ENCODE results near the gene GAL3ST2.

The GAL3ST2 gene

GRCh38 chr2:241776336-241777169, at the start of gene GAL3ST2:
TSS of gene GAL3ST2 (plus strand) at chr2:241776822. CDS start at chr2:241776956, 134 bp downstream.
- ATAC-seq = no peak
- TF ChIP-seq RARB (CRISPR knock-in tag; IDR thresholded peaks at IDR 0.05) (no peak), ZNF565 (CRISPR knock-in tag; conservative IDR thresholded peaks at IDR 0.05; ENCODE audit: low read depth) (no peak), TOX (CRISPR knock-in tag; IDR thresholded peaks at IDR 0.05; ENCODE audit: borderline replicate concordance) (no peak), ISL1 (CRISPR knock-in tag; IDR thresholded peaks at IDR 0.05) (no peak), CSDC2 (CRISPR knock-in tag; IDR thresholded peaks at IDR 0.05) (no peak), ZNF70 (CRISPR knock-in tag; IDR thresholded peaks at IDR 0.05) (no peak), PATZ1 (CRISPR knock-in tag; IDR thresholded peaks at IDR 0.05; ENCODE audit: borderline replicate concordance) (no peak), ZC3H10 (CRISPR knock-in tag; IDR thresholded peaks at IDR 0.05) (no peak), ZFP3 (CRISPR knock-in tag; IDR thresholded peaks at IDR 0.05) (no peak), CREB5 (CRISPR knock-in tag; IDR thresholded peaks at IDR 0.05; ENCODE audit: low read depth) (no peak), SNAI2 (CRISPR knock-in tag; IDR thresholded peaks at IDR 0.05) (no peak), ZFP30 (CRISPR knock-in tag; IDR thresholded peaks at IDR 0.05) (no peak), ESRRG (CRISPR knock-in tag; IDR thresholded peaks at IDR 0.05) (no peak), OSR1 (CRISPR knock-in tag; IDR thresholded peaks at IDR 0.05) (no peak), GLIS3 (CRISPR knock-in tag; IDR thresholded peaks at IDR 0.05) (no peak), TCF4 (CRISPR knock-in tag; IDR thresholded peaks at IDR 0.05; ENCODE audit: borderline replicate concordance) (no peak)
- TF ChIP-seq, protein P1, sequence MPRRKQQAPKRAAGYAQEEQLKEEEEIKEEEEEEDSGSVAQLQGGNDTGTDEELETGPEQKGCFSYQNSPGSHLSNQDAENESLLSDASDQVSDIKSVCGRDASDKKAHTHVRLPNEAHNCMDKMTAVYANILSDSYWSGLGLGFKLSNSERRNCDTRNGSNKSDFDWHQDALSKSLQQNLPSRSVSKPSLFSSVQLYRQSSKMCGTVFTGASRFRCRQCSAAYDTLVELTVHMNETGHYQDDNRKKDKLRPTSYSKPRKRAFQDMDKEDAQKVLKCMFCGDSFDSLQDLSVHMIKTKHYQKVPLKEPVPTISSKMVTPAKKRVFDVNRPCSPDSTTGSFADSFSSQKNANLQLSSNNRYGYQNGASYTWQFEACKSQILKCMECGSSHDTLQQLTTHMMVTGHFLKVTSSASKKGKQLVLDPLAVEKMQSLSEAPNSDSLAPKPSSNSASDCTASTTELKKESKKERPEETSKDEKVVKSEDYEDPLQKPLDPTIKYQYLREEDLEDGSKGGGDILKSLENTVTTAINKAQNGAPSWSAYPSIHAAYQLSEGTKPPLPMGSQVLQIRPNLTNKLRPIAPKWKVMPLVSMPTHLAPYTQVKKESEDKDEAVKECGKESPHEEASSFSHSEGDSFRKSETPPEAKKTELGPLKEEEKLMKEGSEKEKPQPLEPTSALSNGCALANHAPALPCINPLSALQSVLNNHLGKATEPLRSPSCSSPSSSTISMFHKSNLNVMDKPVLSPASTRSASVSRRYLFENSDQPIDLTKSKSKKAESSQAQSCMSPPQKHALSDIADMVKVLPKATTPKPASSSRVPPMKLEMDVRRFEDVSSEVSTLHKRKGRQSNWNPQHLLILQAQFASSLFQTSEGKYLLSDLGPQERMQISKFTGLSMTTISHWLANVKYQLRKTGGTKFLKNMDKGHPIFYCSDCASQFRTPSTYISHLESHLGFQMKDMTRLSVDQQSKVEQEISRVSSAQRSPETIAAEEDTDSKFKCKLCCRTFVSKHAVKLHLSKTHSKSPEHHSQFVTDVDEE (CRISPR knock-in tag; IDR thresholded peaks at IDR 0.05) = no peak

DNA sequence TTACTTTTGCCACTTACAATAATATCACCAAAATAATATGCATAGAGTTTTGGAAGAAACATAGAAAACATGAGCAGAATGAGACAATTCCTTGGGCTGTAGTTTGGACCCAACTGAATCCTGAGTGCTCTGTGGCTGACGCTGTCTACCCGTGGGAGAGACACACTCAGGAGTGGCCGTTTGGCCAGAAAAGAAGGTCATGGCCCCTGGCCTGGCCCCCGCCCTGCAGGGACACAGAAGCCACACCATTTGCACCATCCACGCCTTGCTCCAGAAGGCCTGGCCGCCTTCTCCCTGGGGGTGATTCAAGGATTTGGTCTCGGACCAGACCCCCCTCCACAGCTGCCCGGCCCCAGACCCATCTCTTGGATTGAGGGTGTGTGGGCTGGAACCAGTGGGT, 48.6 kb upstream of the GAL3ST2 start:
- TF ChIP-seq TOX (CRISPR knock-in tag; IDR thresholded peaks at IDR 0.05; ENCODE audit: borderline replicate concordance) (no peak), ISL1 (CRISPR knock-in tag; IDR thresholded peaks at IDR 0.05) (no peak), ZNF8 (CRISPR knock-in tag; IDR thresholded peaks at IDR 0.05) (no peak), ZFP3 (CRISPR knock-in tag; IDR thresholded peaks at IDR 0.05) (no peak), OSR1 (CRISPR knock-in tag; IDR thresholded peaks at IDR 0.05) (no peak)
- ATAC-seq = no peak

DNA sequence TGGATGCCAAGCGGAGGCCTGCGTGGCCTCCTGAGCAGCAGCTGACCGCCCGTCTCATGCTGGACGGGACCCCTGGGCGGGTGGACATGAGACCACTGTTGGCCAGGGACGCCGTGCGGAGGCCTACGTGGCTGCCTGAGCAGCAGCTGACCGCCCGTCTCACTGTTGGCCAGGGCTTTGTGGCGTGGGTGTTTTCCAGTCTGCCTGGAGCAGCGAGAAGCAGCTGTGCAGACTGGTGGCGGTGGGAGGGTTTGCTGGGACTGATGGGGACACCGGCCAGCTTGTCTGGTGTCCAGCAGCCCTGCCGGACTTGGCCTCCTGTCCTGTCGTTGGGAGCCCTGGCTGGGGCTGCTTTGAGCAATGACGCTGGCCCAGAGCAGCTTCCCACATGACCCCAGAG, 48.0 kb upstream of the GAL3ST2 start:
- ATAC-seq = no peak
- TF ChIP-seq, protein P2, sequence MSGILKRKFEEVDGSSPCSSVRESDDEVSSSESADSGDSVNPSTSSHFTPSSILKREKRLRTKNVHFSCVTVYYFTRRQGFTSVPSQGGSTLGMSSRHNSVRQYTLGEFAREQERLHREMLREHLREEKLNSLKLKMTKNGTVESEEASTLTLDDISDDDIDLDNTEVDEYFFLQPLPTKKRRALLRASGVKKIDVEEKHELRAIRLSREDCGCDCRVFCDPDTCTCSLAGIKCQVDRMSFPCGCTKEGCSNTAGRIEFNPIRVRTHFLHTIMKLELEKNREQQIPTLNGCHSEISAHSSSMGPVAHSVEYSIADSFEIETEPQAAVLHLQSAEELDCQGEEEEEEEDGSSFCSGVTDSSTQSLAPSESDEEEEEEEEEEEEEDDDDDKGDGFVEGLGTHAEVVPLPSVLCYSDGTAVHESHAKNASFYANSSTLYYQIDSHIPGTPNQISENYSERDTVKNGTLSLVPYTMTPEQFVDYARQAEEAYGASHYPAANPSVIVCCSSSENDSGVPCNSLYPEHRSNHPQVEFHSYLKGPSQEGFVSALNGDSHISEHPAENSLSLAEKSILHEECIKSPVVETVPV (CRISPR knock-in tag; IDR thresholded peaks at IDR 0.05) = no peak
- TF ChIP-seq TCF4 (CRISPR knock-in tag; IDR thresholded peaks at IDR 0.05; ENCODE audit: borderline replicate concordance) = no peak
- no peak for TF ChIP-seq BACH2 (CRISPR knock-in tag; IDR thresholded peaks at IDR 0.05; ENCODE audit: borderline replicate concordance)
- no peak for TF ChIP-seq ESRRG (CRISPR knock-in tag; IDR thresholded peaks at IDR 0.05)
- TF ChIP-seq OSR1 (CRISPR knock-in tag; IDR thresholded peaks at IDR 0.05) = no peak

DNA sequence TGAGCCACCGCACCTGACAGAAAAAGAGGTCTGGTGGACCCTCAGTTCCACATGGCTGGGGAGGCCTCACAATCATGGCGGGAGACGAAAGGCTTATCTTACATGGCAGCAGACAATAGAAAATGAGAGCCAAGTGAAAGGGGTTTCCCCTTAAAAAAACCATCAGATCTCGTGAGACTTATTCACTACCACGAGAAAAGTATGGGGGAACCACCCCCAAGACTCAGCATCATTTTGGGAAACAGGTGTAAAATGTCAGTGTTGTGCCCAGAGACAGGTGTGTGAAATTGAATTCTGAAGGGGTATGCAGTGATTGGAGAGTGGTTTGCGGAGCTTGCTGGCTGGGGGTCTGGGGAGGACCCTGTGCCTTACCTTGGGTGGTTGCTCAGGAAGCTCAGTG, 46.8 kb upstream of the GAL3ST2 start:
- TF ChIP-seq ZFP30 (CRISPR knock-in tag; IDR thresholded peaks at IDR 0.05) (no peak), PPARA (CRISPR knock-in tag; IDR thresholded peaks at IDR 0.05; ENCODE audit: borderline replicate concordance) (no peak), ZFP3 (CRISPR knock-in tag; IDR thresholded peaks at IDR 0.05) (no peak), ZC3H10 (CRISPR knock-in tag; IDR thresholded peaks at IDR 0.05) (no peak), CREB5 (CRISPR knock-in tag; IDR thresholded peaks at IDR 0.05; ENCODE audit: low read depth) (no peak)
- TF ChIP-seq, protein P3, sequence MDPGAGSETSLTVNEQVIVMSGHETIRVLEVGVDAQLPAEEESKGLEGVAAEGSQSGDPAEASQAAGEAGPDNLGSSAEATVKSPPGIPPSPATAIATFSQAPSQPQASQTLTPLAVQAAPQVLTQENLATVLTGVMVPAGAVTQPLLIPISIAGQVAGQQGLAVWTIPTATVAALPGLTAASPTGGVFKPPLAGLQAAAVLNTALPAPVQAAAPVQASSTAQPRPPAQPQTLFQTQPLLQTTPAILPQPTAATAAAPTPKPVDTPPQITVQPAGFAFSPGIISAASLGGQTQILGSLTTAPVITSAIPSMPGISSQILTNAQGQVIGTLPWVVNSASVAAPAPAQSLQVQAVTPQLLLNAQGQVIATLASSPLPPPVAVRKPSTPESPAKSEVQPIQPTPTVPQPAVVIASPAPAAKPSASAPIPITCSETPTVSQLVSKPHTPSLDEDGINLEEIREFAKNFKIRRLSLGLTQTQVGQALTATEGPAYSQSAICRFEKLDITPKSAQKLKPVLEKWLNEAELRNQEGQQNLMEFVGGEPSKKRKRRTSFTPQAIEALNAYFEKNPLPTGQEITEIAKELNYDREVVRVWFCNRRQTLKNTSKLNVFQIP (CRISPR knock-in tag; IDR thresholded peaks at IDR 0.05; ENCODE audit: borderline replicate concordance, low read depth) = no peak
- TF ChIP-seq, protein P1 (CRISPR knock-in tag; IDR thresholded peaks at IDR 0.05) = no peak
- ATAC-seq = no peak

All from SK-N-SH treated with all-trans-retinoic acid at 6 μM for 48 hours (cell line).